HG02759 (cell line): Measurements from ENCODE around the gene GPRC6A.
"Not testable (repeated sequence)": the region's sequence is repeated elsewhere in the genome, so short reads cannot be mapped to it uniquely, and the experiment has no call there.

ENCODE experiments used
- ATAC-seq: cut with Tn5 transposase; IDR thresholded peaks from one replicate; pipeline ENCODE4 v1.9.1; 2021; ENCODE audit warnings: mild to moderate bottlenecking, moderate library complexity; ENCODE audit not compliant: unreplicated experiment

Gene GPRC6A, protein sequence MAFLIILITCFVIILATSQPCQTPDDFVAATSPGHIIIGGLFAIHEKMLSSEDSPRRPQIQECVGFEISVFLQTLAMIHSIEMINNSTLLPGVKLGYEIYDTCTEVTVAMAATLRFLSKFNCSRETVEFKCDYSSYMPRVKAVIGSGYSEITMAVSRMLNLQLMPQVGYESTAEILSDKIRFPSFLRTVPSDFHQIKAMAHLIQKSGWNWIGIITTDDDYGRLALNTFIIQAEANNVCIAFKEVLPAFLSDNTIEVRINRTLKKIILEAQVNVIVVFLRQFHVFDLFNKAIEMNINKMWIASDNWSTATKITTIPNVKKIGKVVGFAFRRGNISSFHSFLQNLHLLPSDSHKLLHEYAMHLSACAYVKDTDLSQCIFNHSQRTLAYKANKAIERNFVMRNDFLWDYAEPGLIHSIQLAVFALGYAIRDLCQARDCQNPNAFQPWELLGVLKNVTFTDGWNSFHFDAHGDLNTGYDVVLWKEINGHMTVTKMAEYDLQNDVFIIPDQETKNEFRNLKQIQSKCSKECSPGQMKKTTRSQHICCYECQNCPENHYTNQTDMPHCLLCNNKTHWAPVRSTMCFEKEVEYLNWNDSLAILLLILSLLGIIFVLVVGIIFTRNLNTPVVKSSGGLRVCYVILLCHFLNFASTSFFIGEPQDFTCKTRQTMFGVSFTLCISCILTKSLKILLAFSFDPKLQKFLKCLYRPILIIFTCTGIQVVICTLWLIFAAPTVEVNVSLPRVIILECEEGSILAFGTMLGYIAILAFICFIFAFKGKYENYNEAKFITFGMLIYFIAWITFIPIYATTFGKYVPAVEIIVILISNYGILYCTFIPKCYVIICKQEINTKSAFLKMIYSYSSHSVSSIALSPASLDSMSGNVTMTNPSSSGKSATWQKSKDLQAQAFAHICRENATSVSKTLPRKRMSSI

DNA sequence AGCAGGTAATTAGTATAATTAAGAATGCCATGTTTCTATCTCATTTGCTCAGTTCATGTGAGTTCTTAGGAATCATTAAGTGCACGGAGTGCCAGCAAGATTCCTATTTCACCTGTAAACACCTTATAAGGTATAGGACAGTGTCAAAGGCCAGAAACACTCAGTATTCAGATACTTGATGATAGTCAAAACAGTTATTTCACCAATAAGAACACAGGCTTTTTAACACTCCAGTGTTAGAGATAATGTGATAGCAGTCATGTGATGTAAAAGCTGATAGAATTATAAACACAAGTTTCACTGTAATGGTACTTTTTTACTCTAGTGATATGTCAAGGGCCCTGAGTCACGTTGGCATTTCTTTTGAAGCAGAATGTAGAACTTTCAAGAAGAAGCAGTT lies at the start of gene GPRC6A:
Gene GPRC6A, minus strand, starts transcription at position 101 of the 400 bp plus-strand sequence. Its CDS starts 70 bp downstream, at position 31.
- ATAC-seq = no peak

DNA sequence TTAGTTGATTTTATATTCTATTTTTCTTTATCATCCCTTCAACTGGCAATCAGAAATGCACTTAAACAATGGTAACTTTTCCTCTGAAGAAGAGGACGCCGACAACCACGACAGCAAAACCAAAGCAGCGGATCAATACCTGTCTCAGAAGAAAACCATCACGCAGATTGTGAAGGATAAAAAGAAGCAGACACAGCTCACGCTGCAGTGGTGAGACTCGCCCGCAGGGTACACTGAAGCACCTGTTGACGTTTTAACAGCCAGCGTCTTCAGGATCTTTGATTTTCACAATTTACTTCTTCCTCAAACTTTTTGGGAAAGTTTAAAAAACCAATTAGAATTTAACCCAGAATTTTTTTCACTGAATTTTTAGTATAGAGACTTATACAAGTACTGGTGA lies 48.9 kb upstream of the GPRC6A start:
- ATAC-seq = no peak

DNA sequence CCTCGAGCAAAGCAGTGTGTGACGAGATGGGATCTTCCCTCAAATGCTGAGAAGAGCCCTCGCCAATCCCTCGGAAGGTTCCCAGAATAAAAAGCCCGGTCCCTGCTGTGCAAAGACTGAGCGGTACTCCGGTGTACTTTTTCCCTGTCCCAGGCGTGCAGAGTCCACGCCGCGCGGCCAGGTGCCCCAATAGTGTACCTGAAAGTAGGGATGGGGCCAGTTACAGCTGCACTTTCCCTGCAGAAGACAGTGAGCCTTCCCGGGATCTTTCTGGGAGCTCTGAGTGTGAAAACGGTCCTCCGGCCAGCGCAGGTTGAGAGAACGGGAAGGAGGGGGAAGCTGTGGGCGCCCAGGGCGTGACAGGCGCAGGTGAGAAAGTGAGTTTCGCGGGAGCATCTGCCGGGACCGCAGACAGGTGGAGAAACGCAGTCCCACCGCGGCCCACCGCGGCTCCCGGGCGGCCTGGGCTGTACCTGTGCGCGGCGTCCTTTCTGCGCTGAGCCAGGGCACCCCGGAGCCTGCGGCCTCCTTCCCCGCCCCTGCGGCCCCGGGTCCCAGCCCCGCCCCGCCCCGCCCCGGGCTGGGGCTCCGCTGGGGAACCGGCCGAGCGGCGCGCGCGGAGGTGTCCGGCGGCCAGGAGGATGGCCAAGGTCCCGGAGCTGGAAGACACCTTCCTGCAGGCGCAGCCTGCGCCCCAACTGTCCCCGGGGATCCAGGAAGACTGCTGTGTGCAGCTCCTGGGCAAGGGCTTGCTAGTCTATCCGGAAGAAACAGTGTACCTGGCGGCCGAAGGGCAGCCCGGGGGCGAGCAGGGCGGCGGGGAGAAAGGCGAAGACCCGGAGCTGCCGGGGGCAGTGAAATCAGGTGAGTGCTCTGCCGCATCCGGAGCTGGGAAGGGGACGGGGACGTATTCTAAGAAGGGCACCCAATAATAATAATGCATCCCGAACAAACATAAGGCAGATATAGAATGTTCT lies 48.0 kb upstream of the GPRC6A start, which contains the start of gene RFX6:
Gene RFX6, plus strand, starts transcription at position 608 of the 977 bp plus-strand sequence. Its CDS starts 34 bp downstream, at position 642.
- ATAC-seq = peak; percentile 46

DNA sequence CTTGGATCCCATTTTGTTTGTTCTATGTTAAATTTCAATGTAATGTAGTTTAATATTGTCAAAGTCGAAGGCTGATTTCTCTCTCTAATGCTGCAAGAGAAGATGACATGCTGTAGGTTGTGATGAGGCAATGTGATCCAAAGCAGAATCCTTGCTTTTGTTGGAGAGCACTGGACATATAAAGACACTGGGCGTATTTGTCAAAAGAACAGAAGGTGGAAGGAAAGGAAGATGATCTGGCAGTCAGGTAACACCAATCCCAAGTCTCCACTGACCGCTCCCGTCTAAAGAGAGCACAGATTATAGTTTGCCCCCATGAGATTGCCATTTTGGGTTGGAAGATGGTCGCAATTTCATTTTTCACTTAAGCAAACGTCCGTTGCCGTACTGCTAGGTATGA lies 47.2 kb upstream of the GPRC6A start:
- ATAC-seq = no peak

DNA sequence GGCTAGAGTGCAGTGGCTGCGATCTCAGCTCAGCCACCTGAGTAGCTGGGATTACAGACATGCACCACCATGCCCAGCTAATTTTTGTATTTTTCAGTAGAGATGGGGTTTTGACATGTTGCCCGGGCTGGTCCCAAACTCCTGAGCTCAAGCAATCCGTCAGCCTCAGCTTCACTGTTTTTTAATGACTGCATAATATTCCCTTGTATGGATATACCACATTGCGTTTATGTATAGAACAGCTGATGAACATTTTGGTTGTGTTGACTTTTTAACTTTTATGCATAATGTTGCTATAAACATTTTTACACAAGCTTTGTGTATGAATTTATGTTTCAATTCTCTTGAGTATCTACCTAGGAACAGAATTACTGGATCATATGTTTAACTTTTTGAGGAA lies 43.9 kb upstream of the GPRC6A start:
- no peak for ATAC-seq

DNA sequence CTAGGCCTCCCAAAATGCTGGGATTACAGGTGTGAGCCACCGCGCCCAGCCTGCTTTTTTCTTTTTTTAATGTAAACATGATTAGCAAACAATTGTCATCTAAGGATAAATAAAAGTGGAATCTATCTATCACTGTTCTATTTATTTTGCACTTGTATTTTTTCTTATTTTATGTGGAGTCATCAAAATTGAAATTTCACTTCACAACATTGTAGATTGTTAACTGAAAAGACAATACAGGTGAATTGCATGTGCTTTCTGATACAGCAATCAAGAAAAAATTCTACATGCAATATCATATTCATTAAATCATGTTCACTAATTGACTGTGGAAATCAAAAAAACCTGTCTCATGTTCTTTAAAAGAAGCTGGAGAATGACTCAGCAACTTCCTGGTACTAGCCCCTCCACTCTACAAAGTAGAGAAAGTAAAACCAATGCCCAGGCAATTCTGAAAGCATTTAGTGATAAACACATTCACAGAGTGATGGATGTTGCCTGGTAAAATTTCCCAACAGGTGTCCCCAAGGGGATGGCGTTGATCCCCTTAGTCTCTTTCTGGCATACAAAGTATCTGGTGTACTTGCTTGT lies 37.5 kb upstream of the GPRC6A start:
- no peak for ATAC-seq

DNA sequence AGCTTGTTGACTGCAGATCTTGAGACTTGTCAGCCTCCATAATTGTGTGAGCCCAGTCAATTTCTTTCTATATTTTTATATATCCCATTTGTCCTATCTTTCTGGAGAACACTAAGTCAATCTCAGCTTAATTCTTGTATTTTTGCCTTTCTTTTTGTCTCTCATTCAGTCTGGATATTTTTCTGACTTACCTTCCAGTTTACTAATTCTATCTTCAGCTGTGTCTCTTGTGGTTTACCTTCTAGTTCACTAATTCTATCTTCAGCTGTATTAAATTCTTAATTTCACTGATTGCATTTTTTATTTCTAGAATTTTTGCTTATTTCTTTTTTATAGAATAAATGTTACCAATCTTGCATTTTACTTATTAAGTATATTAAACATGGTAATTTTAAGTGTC lies 30.4 kb upstream of the GPRC6A start:
- no peak for ATAC-seq

DNA sequence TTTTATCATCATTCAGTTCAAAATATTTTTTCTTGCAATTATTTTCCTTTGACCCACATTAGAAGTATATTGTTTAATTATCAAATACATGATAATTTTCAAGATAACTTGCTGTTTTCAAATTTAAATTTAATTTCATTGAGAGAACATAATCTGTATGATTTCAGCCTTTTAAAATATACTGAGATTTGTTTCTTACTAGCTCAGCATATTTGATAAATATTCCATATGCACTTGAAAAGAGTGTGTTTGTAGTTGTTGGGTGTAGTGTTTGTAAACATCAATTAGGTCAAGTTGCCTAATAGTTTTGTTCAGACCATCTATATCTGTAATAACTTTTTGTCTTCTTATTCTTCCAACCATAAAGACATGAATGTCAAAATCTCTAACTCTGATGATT lies 29.2 kb upstream of the GPRC6A start:
- ATAC-seq = no peak

DNA sequence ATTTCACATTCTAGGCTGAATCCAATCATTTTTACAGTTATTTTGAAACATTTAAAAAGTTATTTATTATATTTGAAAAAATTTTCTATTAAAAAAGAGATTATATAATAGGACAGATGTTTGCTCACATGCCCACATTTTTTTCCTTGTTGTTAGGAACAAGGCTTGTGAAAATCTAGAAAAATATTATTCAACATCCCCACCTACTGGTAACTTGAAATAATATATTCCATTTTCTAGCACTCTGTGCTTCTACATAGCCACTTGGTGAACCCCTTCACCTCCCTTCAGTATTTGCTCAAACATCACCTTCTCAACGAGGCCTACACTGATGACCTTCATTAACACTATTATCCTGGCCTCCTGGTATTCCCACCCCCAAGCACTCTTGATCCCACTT lies 18.3 kb upstream of the GPRC6A start:
- no peak for ATAC-seq

DNA sequence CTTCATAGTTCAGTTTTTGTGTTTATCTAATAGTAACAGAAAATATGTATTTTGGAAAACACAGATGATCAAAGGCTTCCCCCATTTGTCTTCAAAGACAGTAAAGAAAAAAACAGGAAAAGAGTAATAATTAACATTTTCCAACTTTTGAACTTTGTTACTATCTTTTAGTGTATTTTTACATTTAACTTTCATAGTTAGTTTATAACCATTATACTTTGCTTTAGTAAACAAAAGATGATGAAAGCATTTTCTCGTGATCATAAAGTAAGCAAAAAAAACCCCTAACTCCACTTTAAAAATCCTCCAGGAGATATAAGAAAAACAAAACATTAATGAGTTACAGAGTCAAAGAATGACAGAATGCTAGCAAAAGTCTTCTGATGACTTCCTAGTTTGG lies 13.6 kb upstream of the GPRC6A start:
- ATAC-seq = no peak

DNA sequence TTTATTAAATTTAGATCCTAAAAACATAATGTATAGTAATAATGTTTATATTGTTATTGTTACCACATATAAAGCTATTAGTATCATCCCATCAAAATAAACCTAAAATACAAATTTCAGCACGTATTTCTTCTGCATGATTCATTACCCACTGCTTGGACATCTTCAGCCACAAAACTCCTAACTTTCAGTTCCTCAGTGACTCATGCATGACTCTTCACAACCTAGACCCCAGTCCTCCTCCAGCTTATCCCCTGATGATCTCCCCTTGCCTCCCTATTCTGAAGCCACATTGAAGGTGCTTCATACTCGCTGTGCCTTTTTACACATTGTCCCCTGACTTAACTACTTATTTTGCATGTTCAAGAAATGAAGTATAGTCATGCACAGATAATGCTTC lies 11.2 kb upstream of the GPRC6A start:
- no peak for ATAC-seq

DNA sequence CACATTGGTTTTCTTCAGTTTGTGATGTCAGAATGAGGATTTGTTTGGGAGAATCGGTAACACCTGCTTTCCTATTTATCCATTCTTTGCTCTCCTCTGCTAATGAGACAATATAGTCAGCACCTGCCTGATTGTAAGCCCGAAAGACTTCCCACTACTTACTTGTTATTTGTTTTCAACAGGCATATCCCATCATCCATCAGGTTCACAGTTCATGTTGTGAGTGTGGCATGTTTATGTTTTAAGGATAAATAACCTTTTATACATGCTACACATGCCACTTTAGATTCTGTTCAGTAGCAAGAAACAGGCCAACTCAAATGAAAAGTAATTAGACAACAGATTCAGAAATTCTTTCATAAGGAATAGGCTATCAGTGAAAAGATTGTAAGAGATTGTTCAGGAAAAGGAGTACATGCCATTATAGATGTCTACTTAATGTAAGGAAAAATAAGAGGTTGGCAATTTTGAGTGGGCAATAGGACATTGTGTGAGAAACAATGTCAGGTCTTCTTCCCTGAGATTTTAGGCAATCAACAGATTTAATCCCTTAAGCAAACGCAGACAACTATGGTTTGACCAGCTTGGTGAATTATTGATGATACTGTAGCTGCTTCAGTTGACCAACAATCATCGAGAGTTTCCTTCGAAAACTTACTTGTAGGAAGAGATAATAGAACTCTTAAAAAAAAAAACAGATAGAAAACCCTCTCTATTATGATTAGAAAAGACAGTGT lies 7.9 kb upstream of the GPRC6A start:
- no peak for ATAC-seq

DNA sequence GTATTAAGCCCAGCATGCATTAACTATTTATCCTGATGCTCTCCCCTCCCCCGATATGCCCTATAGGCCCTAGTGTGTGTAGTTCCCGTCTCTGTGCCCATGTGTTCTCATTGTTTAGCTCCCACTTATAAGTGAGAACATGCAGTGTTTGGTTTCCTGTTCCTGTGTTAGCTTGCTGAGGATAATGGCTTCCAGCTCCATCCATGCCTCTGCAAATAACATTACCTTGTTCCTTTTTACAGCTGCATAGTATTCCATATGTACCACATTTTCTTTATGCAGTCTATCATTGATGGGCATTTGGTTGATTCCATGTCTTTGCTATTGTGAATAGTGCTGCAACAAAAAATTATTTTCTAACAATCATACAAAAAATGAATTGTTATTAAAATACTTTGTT lies 5.6 kb upstream of the GPRC6A start:
- ATAC-seq = not testable (repeated sequence)

DNA sequence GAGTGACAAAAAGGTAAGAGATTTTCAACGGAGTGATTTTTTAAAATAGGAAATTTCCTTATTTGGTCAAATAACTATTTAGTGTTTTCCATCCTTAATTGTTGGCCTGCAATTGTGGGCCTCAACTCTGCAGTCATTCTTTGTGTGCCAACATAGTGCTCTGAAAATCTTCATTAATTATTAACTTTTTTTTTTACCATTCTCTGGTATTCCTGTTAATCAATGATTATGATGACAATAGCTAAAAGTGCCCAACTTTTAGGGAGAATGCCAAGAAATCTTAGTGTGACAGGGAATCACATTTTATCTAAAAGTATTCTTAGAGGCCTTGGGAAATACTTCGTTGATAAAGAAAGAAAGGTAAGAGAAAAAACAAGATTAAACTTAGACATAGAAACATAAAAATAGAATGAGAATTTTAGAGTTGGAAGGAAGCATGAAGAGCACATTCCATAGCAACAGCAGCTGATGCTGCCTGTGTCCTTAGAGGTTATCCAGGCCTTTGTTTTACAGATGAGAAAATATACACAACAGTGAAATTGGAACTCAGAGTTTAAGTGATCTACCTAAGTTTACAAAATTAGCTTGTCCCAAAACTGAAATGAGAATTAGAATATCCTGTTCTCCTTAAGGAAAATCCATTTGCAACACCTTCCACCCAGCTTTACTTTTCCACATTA lies 1.2 kb downstream of the GPRC6A start:
- ATAC-seq = no peak

DNA sequence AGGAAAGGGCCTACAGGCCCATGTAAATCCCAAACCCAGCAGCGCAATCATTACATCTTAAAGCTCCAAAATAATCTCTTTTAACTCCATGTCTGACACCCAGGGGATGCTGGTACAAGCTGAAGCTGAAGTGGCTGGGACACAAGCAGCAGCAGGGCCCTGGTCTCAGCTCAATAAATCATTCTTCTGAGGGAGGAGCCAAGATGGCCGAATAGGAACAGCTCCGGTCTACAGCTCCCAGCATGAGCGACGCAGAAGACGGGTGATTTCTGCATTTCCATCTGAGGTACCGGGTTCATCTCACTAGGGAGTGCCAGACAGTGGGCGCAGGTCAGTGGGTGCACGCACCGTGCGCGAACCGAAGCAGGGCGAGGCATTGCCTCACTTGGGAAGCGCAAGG lies 12.5 kb downstream of the GPRC6A start:
- not testable (repeated sequence) for ATAC-seq

DNA sequence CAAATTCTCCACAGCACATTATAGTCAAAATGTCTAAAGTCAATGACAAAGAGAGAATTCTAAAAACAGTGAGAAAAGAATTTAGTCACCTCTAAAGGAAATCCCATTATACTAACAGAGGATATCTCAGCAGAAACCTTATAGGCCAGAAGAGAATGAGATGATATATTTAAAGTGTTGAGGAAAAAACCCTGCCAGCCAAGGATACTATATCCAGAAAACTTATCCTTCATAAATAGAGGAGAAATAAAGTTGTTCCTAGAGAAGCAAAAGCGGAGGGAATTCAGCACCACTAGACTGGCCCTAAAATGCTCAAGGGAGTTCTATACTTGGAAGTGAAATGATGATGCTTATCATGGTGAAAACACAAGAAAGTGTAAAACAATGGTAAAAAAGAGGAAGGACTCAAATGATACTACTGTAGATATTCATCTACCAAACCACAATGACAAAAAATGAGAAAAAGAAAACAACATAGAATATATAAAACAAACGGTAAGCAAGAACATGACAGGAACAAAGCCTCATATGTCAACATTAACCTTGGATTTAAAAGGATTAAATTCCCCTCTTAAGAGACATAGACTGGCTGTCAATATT lies 16.7 kb downstream of the GPRC6A start:
- no peak for ATAC-seq

DNA sequence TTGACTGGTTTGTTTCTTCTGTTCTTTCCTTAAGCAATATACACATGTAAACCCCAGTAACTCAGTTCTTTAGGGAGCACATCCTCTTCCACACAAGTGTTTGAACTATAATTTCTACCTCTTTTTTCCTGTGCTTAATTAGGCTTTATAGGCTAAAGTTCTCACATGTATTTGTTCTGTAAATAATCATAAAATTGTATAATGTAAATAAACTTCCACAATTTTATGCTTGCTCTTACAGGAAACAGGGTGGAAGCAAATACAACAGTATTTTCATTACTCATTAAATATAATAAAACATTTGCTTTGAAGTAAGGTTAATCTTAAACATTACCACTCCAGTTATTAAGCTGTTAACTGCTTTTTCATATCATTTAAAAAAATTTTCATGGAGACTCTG lies 26.9 kb downstream of the GPRC6A start:
- no peak for ATAC-seq

DNA sequence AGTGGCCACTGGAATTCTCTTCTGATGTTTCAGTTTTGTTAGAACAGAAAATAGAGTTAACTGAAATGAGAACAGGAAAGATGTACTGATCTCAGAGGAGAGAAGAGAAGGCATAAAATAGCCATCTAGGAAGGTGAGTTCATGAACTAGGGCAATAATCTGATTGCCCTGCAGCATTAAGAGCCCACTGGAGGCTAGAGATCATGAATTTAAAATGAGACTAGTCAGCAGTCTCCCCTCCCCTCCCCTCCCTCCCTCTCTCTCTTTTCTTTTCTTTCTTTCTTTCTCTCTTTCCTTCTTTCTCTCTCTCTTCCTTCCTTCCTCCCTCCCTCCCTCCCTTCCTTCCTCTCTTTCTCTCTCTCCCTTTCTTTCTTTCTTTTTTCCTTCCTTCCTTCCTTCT lies 28.9 kb downstream of the GPRC6A start:
- no peak for ATAC-seq

DNA sequence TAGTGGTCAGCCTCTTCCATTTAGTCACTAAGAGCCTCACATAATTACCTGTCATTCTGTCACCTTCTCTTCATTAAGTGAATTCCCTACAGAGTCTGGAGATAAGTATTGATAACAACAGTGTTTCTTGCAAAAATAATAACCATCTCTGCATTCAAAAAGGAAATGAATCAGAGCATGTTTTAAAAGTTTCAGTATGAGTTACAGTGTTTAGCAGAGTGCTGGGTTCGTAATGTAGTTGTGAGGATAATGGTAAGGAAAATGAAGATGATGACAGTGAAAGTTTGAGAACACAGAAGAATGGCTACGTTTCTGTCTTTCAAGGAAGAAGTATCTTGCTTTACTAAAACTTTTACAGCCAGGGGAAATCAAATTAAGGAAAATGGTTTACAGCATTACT lies 31.3 kb downstream of the GPRC6A start:
- no peak for ATAC-seq
